GM18511 (cell line): ENCODE data around the gene HERC2.

ENCODE experiments used
- ATAC-seq: cut with Tn5 transposase; IDR thresholded peaks from one replicate; pipeline ENCODE4 v1.9.1; 2021; ENCODE audit warnings: mild to moderate bottlenecking, moderate library complexity; ENCODE audit not compliant: unreplicated experiment

The HERC2 gene

DNA sequence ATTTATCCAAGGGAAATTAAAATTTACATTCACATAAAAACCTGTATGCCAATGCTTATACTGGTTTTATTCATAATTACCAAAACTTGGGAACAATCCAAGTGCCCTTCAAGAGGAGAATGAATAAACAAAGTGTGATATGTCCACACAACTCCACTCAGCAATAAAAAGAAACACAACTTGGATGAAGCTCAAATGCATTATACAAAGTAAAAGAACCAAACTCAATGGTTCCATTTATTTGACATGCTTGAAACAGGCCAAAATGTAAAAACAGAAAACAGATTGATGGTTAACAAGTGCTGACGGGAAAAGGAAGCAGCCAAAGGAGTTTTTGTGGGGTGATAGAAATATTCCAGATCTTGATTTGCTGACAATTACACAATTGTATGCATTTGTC lies 246.4 kb downstream of the HERC2 start:
- no peak for ATAC-seq

DNA sequence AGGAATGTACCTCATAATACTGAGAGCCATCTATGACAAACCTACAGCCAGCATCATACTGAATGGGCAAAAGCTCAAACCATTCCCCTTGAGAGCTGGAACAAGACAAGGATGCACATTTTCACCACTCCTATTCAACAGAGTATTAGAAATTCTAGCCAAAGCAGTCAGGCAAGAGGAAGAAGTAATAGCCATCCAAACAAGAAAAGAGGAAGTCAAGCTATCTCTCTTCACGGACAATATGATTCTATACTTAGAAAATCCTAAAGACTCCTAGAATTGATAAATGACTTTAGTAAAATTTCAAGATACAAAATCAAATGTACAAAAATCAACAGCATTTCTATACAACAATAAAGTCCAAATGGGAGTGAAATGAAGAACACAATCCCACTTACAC lies 253.0 kb downstream of the HERC2 start:
- ATAC-seq = no peak

DNA sequence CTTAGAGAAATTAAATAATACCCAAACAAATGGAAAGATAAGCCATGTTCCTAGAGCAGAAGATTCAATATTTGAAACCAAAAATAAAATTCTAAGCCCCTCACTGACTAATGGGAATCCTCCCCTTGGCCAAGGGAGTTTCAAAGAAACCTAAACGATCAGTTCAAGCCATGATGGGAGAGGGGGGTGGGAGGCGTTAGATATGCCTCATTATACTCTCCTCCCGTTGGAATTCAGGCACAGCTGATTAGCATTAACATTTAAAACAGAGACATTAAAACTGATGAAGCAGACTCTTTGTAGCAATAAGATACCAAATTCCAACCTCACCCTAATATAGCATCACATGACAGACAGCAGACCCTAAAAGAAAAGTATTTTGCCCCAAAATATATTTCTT lies 255.7 kb downstream of the HERC2 start:
- ATAC-seq = no peak
